Measurements from ENCODE around the gene ATP11C.

- no peak for TF ChIP-seq POLR2A (IDR thresholded peaks at IDR 0.05; ENCODE audit: low read depth, low read length)
- TF ChIP-seq POLR2AphosphoS5 (IDR thresholded peaks at IDR 0.05; ENCODE audit: low read depth, low read length) = no peak
- no peak for TF ChIP-seq SPI1 (IDR thresholded peaks at IDR 0.05; ENCODE audit: low read depth, low read length)
- no peak for TF ChIP-seq PAX5 (IDR thresholded peaks at IDR 0.05; ENCODE audit: insufficient read depth, low read length, severe bottlenecking)
Measured at GRCh38 chrX:139702658-139703057, 230.2 kb downstream of the ATP11C start.
